GM21737 (cell line): ENCODE data around the gene LMO7.

ENCODE experiments used
- ATAC-seq: cut with Tn5 transposase; IDR thresholded peaks from one replicate; pipeline ENCODE4 v1.9.1; 2021; ENCODE audit warnings: mild to moderate bottlenecking, moderate library complexity; ENCODE audit not compliant: unreplicated experiment

The LMO7 gene

GRCh38 chr13:75797239-75797638 is 161.1 kb downstream of the LMO7 start:
- ATAC-seq, result no peak

DNA sequence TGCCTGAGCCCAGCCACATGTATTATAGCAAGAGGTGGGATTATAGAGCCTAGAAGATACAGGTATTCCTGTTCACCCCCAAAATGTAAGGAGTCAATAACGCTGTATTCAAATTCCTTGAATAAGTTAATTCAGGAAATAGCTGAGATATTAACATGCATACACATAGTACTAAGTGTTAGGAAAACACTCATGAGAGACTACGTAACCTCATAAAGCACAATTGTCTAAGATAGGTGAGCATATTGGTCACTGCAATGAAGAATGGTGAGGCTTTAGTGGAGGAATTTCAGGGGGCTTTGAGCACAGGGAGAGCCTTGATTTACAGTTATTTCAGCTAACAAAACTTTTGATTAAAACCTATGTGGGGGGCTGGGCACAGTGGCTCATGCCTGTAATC is 161.6 kb downstream of the LMO7 start:
- no peak for ATAC-seq

- no peak for ATAC-seq
Measured at GRCh38 chr13:75798353-75799255, 162.5 kb downstream of the LMO7 start.

DNA sequence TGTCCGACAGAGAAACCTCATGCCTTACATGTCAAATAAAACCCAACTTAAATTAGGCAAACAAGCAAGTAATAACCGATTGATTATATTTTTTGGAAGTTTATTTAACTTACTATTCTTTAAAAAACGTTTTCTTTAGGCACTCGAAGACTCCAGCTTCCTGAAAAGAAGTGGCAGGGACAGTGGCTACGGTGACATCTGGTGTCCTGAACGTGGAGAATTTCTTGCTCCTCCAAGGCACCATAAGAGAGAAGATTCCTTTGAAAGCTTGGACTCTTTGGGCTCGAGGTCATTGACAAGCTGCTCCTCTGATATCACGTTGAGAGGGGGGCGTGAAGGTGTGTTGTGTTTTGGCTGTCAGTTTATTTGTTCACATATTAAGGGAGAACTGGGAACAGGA is 164.4 kb downstream of the LMO7 start:
- no peak for ATAC-seq

DNA sequence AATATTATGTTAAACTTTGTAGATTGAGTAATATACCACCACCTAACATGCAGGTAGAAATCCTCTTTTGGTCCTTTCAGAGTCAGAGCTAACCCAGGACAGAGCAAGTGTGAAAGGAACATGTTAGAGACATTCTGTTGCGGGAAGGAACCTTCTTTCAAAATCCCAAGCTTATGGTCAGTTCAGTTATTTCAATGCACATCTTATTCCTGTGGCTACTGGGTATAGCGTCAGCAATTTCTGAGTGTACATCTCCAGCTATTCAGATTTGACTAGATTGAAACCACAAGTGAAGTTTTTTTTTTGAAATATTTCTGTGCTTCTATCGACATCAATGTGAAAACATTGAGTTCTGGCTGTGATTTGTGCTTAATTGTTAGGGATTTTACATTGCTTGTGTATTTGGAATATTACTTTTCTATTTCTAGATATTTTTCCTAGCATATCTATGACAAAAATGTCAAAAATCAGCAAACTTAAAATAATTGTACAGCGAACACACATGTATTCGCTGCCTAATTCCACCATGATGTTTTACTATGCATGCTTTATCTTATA is 165.3 kb downstream of the LMO7 start:
- ATAC-seq, result no peak

DNA sequence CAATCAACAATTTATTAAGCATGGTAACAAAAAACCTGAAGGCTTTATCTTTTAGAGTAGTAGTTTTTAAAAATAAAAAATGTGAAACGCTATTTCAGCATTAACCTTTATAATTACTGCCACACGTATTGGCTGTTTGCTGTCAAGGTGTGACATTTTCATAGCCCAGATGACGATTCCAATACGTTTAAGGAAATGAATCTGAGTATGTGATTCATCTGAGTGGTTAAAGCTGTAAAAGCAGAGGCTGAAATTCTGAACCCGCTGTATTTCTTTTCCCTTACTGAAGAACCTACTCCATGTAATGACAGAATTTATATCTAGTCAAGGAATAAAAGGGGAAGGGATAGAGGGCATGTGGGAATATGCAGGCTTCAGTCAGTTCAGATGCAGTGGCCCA is 166.0 kb downstream of the LMO7 start:
- ATAC-seq, result no peak

- ATAC-seq, result peak; percentile 86
Measured at GRCh38 chr13:75803164-75803611, 167.1 kb downstream of the LMO7 start.

DNA sequence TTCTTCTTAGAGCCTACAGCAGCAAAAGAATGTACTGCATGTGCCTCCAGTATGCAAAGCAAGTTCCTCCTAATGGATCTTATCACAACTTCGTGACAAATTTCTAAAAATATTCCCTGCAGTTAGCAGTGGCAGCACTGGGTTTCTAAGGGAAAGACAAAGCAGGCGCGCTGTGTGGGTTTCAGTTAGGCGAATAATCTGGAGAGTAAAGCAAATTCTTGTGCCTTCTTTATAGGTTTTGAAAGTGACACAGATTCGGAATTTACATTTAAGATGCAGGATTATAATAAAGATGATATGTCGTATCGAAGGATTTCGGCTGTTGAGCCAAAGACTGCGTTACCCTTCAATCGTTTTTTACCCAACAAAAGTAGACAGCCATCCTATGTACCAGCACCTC is 167.9 kb downstream of the LMO7 start:
- ATAC-seq, result no peak

- no peak for ATAC-seq
Measured at GRCh38 chr13:75804605-75805004, 168.5 kb downstream of the LMO7 start.

- no peak for ATAC-seq
Measured at GRCh38 chr13:75806117-75806516, 170.0 kb downstream of the LMO7 start.

GRCh38 chr13:75811361-75811760 is 175.2 kb downstream of the LMO7 start:
- no peak for ATAC-seq

GRCh38 chr13:75811841-75812240 is 175.7 kb downstream of the LMO7 start:
- no peak for ATAC-seq

DNA sequence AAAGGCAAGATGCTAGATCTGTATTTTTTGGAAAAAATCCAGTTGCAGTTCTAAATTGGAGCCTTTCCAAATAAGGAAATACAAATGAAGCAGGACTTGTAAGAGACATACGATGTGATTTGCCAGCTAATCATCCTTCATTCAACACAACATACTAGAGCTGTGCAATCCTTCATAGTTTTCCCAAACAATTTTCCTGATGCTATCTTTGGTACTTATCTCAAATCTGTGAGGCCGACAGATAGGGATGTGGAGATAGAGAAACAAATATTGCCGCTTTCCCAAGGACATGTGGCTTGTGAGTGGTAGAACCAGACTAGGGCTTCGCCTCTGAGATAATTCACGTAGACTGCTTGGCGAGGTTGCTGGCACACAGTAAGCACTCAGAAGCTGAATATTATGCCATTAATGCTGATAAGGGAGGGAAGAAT is 176.6 kb downstream of the LMO7 start:
- no peak for ATAC-seq

- ATAC-seq, result no peak
Measured at GRCh38 chr13:75813323-75813722, 177.2 kb downstream of the LMO7 start.

GRCh38 chr13:75818179-75818967 is 182.2 kb downstream of the LMO7 start:
- no peak for ATAC-seq

DNA sequence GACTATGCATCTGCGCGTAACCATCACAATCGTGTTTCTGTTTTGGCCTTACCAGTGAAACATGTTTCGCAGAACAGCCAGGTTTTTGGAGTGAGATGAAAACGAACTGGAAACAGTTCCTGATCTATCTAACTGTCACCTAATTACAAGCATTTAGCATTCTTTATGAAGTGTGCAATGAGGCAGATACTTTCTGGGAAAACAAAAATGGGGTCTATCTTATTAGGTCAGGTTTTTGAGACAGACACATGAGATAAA is 182.8 kb downstream of the LMO7 start:
- ATAC-seq, result no peak

DNA sequence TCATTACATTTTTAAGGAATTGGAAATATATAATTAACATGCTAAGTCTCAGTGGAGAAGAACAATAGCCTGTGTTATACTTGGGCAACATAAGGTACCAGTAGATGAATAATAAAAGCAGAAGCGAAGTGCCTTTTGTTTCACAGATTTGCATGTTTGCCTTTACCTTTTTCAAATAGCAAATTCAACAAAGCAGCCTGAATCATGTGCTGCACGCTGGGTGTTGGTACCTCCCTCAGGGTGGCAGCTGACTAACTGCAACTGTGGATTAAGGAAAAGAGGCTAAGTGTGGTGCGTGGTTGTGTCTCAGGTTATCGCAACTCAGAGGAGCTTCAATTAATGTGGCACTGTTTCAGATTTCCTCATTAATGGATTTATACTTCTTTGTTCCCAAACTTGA is 189.0 kb downstream of the LMO7 start:
- ATAC-seq, result no peak

- no peak for ATAC-seq
Measured at GRCh38 chr13:75825594-75825993, 189.5 kb downstream of the LMO7 start.

GRCh38 chr13:75826391-75826790 is 190.3 kb downstream of the LMO7 start:
- ATAC-seq, result no peak

- ATAC-seq, result no peak
Measured at GRCh38 chr13:75829830-75830229, 193.7 kb downstream of the LMO7 start.

DNA sequence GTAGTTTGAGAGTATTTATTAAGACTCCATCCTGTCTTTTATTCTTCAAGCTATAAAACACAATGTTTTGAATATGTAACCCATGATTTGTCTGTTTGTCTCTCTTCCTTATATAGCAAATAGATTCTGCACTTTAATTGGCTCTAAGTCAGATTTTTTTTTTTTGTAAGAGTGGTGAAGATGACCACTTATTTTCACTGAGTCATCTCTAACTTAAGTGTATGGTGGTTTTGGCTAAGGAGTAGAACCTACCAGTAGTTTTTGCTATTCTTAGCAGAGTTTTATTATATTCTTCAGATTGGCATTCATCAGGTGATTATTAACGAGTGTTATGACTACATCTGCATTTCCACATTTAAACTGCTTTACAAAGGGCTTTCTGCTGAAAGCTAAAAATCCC is 194.7 kb downstream of the LMO7 start:
- no peak for ATAC-seq

DNA sequence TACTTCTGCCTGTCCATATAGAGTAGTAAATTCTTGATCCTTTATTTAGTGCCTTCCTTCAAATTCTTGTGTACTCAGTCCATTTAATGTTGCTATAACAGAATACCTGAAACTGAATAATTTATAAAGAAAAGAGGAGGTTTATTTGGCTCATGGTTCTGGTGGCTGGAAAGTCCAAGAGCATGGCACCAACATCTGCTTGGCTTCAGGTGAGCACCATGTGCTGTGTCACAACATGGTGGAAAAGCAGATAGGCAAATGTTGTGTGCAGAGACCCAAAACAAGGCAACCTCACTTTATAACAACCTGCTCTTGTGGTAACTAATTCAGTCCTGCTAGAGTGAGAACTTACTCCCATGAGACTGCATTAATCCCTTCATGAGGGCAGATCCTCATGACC is 195.3 kb downstream of the LMO7 start:
- ATAC-seq, result no peak
